ENCODE results near the gene VHLL.

DNA sequence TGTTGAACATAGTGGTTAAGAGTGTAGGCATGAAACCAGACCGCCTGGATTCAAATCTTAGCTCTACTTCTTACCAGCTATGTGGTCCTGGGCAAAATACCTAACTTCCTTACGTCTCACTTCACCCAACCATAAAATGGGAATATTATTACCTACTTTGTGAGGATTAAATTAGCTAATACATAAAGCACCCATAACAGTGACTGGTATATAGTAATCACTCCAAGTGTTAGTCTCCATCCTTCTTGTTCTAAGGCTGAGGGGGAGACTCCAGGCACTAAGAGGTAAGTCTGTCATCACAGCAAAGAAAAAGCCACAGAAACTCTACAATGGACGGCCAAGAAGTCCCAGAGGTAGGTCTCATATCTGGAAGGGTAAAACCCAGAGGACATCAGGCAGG, 19.3 kb downstream of the VHLL start:
- TF ChIP-seq ZNF274 (IDR thresholded peaks at IDR 0.05; ENCODE audit: insufficient read depth, insufficient read length) (no peak), CBX3 (IDR thresholded peaks at IDR 0.05; ENCODE audit: borderline replicate concordance, low read depth) (no peak), SP1 (IDR thresholded peaks at IDR 0.05; ENCODE audit: low read depth, low read length) (no peak), EZH2 (IDR thresholded peaks at IDR 0.05; ENCODE audit: borderline replicate concordance, control insufficient read depth, low read depth, low read length) (no peak), PAX8 (IDR thresholded peaks at IDR 0.05) (no peak), BCL11A (IDR thresholded peaks at IDR 0.05; ENCODE audit: low read depth, low read length) (no peak)
- TF ChIP-seq, protein P1, sequence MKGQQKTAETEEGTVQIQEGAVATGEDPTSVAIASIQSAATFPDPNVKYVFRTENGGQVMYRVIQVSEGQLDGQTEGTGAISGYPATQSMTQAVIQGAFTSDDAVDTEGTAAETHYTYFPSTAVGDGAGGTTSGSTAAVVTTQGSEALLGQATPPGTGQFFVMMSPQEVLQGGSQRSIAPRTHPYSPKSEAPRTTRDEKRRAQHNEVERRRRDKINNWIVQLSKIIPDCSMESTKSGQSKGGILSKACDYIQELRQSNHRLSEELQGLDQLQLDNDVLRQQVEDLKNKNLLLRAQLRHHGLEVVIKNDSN (IDR thresholded peaks at IDR 0.05; ENCODE audit: borderline replicate concordance, extremely low read length, insufficient read depth, low read depth, low read length): no peak
- TF ChIP-seq, protein P2, sequence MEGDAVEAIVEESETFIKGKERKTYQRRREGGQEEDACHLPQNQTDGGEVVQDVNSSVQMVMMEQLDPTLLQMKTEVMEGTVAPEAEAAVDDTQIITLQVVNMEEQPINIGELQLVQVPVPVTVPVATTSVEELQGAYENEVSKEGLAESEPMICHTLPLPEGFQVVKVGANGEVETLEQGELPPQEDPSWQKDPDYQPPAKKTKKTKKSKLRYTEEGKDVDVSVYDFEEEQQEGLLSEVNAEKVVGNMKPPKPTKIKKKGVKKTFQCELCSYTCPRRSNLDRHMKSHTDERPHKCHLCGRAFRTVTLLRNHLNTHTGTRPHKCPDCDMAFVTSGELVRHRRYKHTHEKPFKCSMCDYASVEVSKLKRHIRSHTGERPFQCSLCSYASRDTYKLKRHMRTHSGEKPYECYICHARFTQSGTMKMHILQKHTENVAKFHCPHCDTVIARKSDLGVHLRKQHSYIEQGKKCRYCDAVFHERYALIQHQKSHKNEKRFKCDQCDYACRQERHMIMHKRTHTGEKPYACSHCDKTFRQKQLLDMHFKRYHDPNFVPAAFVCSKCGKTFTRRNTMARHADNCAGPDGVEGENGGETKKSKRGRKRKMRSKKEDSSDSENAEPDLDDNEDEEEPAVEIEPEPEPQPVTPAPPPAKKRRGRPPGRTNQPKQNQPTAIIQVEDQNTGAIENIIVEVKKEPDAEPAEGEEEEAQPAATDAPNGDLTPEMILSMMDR (IDR thresholded peaks at IDR 0.05 in 2 of 3, conservative IDR thresholded peaks at IDR 0.05 in 1 of 3; ENCODE audit: control insufficient read depth in 2 of 3, extremely low read depth in 1 of 3, insufficient read depth in 1 of 3, low read depth in 3 of 3, low read length in 3 of 3): no peak

All from GM12878 (cell line).